AG04450 (cell line): ENCODE data around the gene C1orf174. TPM values are rescaled to one million over a fixed set of nuclear protein-coding genes. Genes with fewer than 3 reads are reported as not detected.

Experiments
- CTCF ChIA-PET: fragments of 300-600, 350-600 bp; formaldehyde crosslinking; extraction: SDS; loops from one replicate; lab custom pipeline; 2022; ENCODE audit warnings: antibody characterized with exemption, inconsistent platforms; lab: Charles Lee
- POLR2A ChIA-PET: fragments of 350-600 bp; formaldehyde crosslinking; extraction: SDS; loops from one replicate; lab custom pipeline; 2021; ENCODE audit warnings: antibody characterized with exemption, inconsistent platforms; lab: Yijun Ruan, JAX
- DNase-seq: peaks from one replicate; pipeline ENCODE4 v3.0.0-alpha.2; 2011; ENCODE audit warnings: low read depth, low spot score
- H3K27ac ChIP-seq: one replicate; pipeline ENCODE4 v1.5.1; 2012; ENCODE audit warnings: low read depth, low read length, control low read depth
- H3K27me3 ChIP-seq: one replicate; pipeline ENCODE4 v1.6.0; 2012; ENCODE audit warnings: low read length; ENCODE audit not compliant: control insufficient read depth, insufficient read depth
- H3K4me3 ChIP-seq: 2 replicates; pipeline ENCODE4 v1.5.1; 2011; ENCODE audit warnings: mild to moderate bottlenecking, low read depth, low read length, control low read depth
- H3K9me3 ChIP-seq: 2 replicates; pipeline ENCODE4 v1.5.1; 2012; ENCODE audit warnings: low read length; ENCODE audit not compliant: control insufficient read depth, insufficient read depth
- CTCF ChIP-seq: IDR thresholded peaks from 2 replicates; pipeline ENCODE4 v1.5.1; 2011; ENCODE audit warnings: low read depth, low read length, control low read depth, inconsistent platforms
- polyA plus RNA-seq: library from polyadenylated mRNA; depleted of rRNA; stranded (reverse); fragments of >200 nt; gene quantifications from 2 replicates; pipeline ENCODE4 v1.2.3, GENCODE V29; 2011

Gene C1orf174
- polyA plus RNA-seq, 1 experiment: 20.7 TPM

- Histone ChIP-seq H3K4me3 (no peak overlapping the region), H3K27ac (no peak overlapping the region), H3K9me3 (no peaks in the 10 kb centered on the region), H3K27me3 (no peaks in the 10 kb centered on the region)
- CTCF ChIA-PET: no interaction called here
- TF ChIP-seq CTCF: no peak
- no peak for DNase-seq
- POLR2A ChIA-PET: no interaction called here
Observed at GRCh38 chr1:3885611-3886010, 14.5 kb downstream of the C1orf174 start.

- Histone ChIP-seq H3K27ac (no peak overlapping the region), H3K27me3 (no peaks in the 10 kb centered on the region), H3K4me3 (no peak overlapping the region), H3K9me3 (no peaks in the 10 kb centered on the region)
- ChIA-PET CTCF (no interaction called here), POLR2A (no interaction called here)
- no peak for TF ChIP-seq CTCF
- DNase-seq: no peak
Observed at GRCh38 chr1:3884966-3885365, 15.1 kb downstream of the C1orf174 start.

- CTCF ChIA-PET: no interaction called here
- POLR2A ChIA-PET: no interaction called here
- no peak overlapping the region for H3K4me3 ChIP-seq
Observed at GRCh38 chr1:3883194-3883925, 16.7 kb downstream of the C1orf174 start.

GRCh38 chr1:3881193-3881480 lies 18.9 kb downstream of the C1orf174 start:
- Histone ChIP-seq H3K9me3 (peaks cover 10% of the 10 kb centered on the region), H3K4me3 (no peak overlapping the region), H3K27ac (no peak overlapping the region), H3K27me3 (no peaks in the 10 kb centered on the region)
- ChIA-PET POLR2A (no interaction called here), CTCF (no interaction called here)
- TF ChIP-seq CTCF: no peak
- no peak for DNase-seq

More at GRCh38 chr1:3883194-3883925, 16.7 kb downstream of the C1orf174 start:
- DNase-seq: no peak
- no peak for TF ChIP-seq CTCF
- no peaks in the 10 kb centered on the region for H3K27me3 ChIP-seq
- peaks cover 10% of the 10 kb centered on the region for H3K9me3 ChIP-seq
- no peak overlapping the region for H3K27ac ChIP-seq

- DNase-seq: no peak
- CTCF ChIA-PET: no interaction called here
- POLR2A ChIA-PET: no interaction called here
- no peak overlapping the region for H3K4me3 ChIP-seq
- peaks cover 10% of the 10 kb centered on the region for H3K9me3 ChIP-seq
- H3K27ac ChIP-seq: no peak overlapping the region
- no peak for TF ChIP-seq CTCF
- no peaks in the 10 kb centered on the region for H3K27me3 ChIP-seq
Observed at GRCh38 chr1:3880429-3881192, 19.5 kb downstream of the C1orf174 start.
